ENCODE data around the gene NCOA5. TPM values are rescaled to one million over a fixed set of nuclear protein-coding genes. Genes with fewer than 3 reads are reported as not detected.

The NCOA5 gene
- total and polyA plus RNA-seq, 4 donors = 3.2 to 10.4 (median 8.7) TPM

DNA sequence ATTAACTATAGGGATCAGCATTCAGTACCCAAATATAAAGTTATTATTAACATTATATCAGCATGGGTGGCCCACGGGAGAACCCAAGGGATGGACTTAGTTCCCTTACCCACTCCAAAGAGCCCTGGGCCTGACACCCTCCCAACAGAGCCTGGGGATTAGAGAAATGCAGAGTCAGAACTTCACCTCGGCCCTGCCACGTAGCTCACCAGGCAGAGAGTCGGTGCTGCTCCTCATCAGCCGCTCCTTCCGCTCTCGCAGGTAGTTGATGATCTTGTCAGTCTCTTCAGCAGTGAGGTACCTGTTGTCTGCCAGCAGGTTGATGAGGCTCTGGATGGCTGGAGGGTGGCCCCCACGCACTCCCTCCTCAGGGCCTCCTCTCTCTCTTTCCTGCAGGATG lies 26.6 kb downstream of the NCOA5 start:
- WGBS = 94% methylated on average over 8 of the region's 8 CpGs
- DNase-seq (ENCODE audit: low spot score) = peak; percentile 26
- peaks cover 16 to 71% (median 67%) of the 10 kb centered on the region in 4 donors for H3K36me3 ChIP-seq (ENCODE audit: control insufficient read depth in 4 of 4, insufficient read depth in 3 of 4, low read depth in 1 of 4, low read length in 3 of 4)

GRCh38 chr20:46062621-46063020 lies 27.1 kb downstream of the NCOA5 start:
- WGBS = 96% methylated on average over 12 of the region's 12 CpGs
- H3K27me3 ChIP-seq (ENCODE audit: control insufficient read depth in 4 of 4, insufficient read depth in 4 of 4, low read length in 3 of 4) = no peaks in the 10 kb centered on the region
- no peak for TF ChIP-seq ZBTB33 (IDR thresholded peaks at IDR 0.05)
- no peak for TF ChIP-seq REST (IDR thresholded peaks at IDR 0.05)
- TF ChIP-seq, protein P1, sequence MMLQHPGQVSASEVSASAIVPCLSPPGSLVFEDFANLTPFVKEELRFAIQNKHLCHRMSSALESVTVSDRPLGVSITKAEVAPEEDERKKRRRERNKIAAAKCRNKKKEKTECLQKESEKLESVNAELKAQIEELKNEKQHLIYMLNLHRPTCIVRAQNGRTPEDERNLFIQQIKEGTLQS (IDR thresholded peaks at IDR 0.05) = no peak
- no peak for TF ChIP-seq EGR1 (IDR thresholded peaks at IDR 0.05; ENCODE audit: low read depth in 2 of 2)
- TF ChIP-seq GABPA (IDR thresholded peaks at IDR 0.05 in 1 of 2, conservative IDR thresholded peaks at IDR 0.05 in 1 of 2) = no peak
- TF ChIP-seq NR2F2 (IDR thresholded peaks at IDR 0.05) = no peak
- no peak for TF ChIP-seq FOXA2 (IDR thresholded peaks at IDR 0.05)
- no peak for TF ChIP-seq YY1 (IDR thresholded peaks at IDR 0.05)
- TF ChIP-seq HNF4A (conservative IDR thresholded peaks at IDR 0.05) = no peak
- H3K36me3 ChIP-seq (ENCODE audit: control insufficient read depth in 4 of 4, insufficient read depth in 3 of 4, low read depth in 1 of 4, low read length in 3 of 4) = peaks cover 16 to 66% (median 62%) of the 10 kb centered on the region in 4 donors
- H3K9me3 ChIP-seq (ENCODE audit: control insufficient read depth in 4 of 4, low read length in 3 of 4) = no peaks in the 10 kb centered on the region
- H3K4me1 ChIP-seq (ENCODE audit: control insufficient read depth in 4 of 4, insufficient read depth in 4 of 4, low read length in 3 of 4) = peaks cover 8 to 17% (median 9%) of the 10 kb centered on the region in 4 donors
- H3K27ac ChIP-seq (ENCODE audit: low read depth in 1 of 2, low read length in 2 of 2) = no peak overlapping the region
- H3K4me3 ChIP-seq (ENCODE audit: low read depth in 1 of 3, low read length in 3 of 3) = no peak overlapping the region
- DNase-seq (ENCODE audit: low spot score) = peak; percentile 20
- H3K9ac ChIP-seq (ENCODE audit: low read depth in 1 of 2, low read length in 2 of 2) = no peak overlapping the region

More for the DNA sequence above, 26.6 kb downstream of the NCOA5 start:
- Histone ChIP-seq H3K9me3 (ENCODE audit: control insufficient read depth in 4 of 4, low read length in 3 of 4) (no peaks in the 10 kb centered on the region), H3K27me3 (ENCODE audit: control insufficient read depth in 4 of 4, insufficient read depth in 4 of 4, low read length in 3 of 4) (no peaks in the 10 kb centered on the region), H3K9ac (ENCODE audit: low read depth in 1 of 2, low read length in 2 of 2) (no peak overlapping the region), H3K27ac (ENCODE audit: low read depth in 1 of 2, low read length in 2 of 2) (no peak overlapping the region), H3K4me3 (ENCODE audit: low read depth in 1 of 3, low read length in 3 of 3) (no peak overlapping the region), H3K4me1 (ENCODE audit: control insufficient read depth in 4 of 4, insufficient read depth in 4 of 4, low read length in 3 of 4) (peaks cover 5 to 12% (median 8%) of the 10 kb centered on the region in 4 donors)
- TF ChIP-seq RAD21 (IDR thresholded peaks at IDR 0.05) (no peak), FOXA2 (IDR thresholded peaks at IDR 0.05) (no peak), RXRA (IDR thresholded peaks at IDR 0.05) (no peak), EGR1 (IDR thresholded peaks at IDR 0.05; ENCODE audit: low read depth in 2 of 2) (no peak), REST (IDR thresholded peaks at IDR 0.05) (no peak), TAF1 (conservative IDR thresholded peaks at IDR 0.05) (no peak), SP1 (IDR thresholded peaks at IDR 0.05) (no peak), FOXA1 (IDR thresholded peaks at IDR 0.05) (no peak)
- TF ChIP-seq, protein P2, sequence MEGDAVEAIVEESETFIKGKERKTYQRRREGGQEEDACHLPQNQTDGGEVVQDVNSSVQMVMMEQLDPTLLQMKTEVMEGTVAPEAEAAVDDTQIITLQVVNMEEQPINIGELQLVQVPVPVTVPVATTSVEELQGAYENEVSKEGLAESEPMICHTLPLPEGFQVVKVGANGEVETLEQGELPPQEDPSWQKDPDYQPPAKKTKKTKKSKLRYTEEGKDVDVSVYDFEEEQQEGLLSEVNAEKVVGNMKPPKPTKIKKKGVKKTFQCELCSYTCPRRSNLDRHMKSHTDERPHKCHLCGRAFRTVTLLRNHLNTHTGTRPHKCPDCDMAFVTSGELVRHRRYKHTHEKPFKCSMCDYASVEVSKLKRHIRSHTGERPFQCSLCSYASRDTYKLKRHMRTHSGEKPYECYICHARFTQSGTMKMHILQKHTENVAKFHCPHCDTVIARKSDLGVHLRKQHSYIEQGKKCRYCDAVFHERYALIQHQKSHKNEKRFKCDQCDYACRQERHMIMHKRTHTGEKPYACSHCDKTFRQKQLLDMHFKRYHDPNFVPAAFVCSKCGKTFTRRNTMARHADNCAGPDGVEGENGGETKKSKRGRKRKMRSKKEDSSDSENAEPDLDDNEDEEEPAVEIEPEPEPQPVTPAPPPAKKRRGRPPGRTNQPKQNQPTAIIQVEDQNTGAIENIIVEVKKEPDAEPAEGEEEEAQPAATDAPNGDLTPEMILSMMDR (IDR thresholded peaks at IDR 0.05; ENCODE audit: low read depth, low read length, missing input control) = no peak
- TF ChIP-seq, protein P3, sequence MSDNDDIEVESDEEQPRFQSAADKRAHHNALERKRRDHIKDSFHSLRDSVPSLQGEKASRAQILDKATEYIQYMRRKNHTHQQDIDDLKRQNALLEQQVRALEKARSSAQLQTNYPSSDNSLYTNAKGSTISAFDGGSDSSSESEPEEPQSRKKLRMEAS (IDR thresholded peaks at IDR 0.05) = no peak
